Right hindlimb (tissue), 1 donor: ENCODE results near the gene TCP1.
A peak's percentile ranks its signal among the peaks of the same experiment; 100 is the strongest.
"Not testable (repeated sequence)": the region's sequence is repeated elsewhere in the genome, so short reads cannot be mapped to it uniquely, and the experiment has no call there.

Experiments used
- DNase-seq: peaks from one replicate; pipeline ENCODE4 v3.0.0-alpha.2; 2018

TCP1 gene

GRCh38 chr6:159789377-159790148, at the start of gene TCP1:
TSS of gene TCP1 (minus strand) at chr6:159789602. CDS start at chr6:159789468, 134 bp downstream.
- DNase-seq = peak; percentile 100

DNA sequence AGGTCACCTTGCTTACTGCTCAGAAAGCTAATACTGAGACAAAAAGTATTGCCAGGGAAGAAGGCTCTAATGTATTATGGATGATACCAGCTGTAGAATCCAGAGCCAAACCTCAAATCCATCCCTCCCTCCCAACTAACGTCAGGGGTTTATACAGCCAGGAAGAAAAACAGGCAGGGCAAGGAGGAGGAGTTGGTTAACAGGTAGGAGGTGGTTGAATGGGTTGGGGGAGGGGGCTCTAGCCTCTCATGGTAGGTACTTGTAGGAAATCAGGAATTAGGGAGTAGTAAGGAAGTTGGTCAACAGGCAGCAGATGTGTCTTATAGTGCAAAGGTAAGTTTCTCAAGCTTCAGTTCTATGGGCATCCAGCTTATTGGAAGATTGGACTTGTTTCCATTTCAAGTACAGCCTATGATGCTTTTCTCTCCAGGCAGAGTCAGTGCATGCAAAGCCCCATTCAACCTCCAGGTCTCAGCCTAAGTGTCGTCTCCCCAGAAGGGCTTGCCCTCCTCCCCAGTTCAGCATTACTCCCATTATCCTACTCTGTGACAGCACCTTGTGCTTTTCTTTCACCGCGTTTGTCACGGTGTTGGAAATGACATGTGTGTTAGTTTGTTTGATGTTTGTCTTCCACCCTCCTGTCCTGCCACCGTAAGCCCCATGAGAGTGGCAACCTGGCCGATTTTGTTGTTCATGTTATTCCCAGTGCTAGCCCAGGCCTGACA, 48.8 kb upstream of the TCP1 start:
- no peak for DNase-seq

GRCh38 chr6:159837511-159837910, 48.1 kb upstream of the TCP1 start:
- DNase-seq = no peak

DNA sequence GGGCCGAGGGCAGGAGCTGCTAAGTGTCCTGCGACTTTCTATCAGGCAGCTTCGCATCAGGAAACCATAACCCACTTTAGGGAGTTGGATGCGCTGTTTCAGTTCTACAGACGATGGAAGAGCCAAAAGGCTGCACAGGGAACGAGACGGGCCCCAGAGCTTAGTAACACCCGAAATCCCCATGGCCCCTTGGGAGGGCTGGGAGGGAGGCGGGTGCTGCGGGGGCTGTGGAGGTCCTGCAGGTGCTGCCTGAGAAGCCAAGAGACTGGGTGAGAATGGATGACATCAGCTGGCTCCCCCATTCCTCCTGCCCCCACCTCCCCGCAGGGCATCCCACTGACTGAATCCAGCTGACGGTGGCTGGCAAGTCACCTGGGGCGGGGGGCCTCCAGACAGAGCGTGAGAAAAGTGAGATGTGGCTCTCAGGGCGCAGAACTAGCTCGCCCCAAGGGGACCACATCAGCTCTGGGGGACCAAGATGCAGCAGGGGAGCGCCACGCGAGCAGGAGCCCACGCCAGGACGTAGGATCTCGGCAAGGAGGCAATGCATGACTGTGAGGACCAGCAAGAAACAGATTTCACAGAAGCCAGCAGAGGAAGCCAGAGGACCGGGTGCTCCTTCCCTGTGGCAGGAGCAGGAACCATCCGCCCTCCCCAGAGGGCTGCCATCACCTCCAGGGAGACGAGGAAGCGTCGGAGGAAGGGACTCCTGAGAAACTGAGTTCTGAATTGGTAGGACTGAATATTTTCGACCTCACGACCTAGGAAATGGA, 47.5 kb upstream of the TCP1 start:
- no peak for DNase-seq

GRCh38 chr6:159833997-159834603, 44.7 kb upstream of the TCP1 start:
- DNase-seq = no peak

GRCh38 chr6:159833556-159833955, 44.2 kb upstream of the TCP1 start:
- DNase-seq = no peak

DNA sequence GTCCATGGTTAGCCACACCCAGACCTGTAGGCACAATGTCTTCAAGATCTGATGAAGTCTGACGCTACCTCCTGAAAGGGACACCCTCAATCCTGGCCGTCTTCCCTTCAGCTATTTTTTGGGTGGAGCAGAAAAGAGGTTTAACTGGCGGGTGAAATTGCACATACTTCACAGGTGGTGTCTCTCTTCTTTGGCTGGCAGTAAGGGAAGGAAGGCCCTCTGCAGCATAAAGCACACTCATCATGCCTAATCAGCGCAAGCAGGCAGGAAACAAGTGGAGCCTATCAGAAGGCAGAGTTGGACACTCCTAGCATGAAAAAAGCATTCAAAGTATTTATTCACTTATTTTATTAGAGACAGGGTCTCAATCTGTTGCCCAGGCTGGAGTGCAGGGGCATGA, 43.5 kb upstream of the TCP1 start:
- no peak for DNase-seq

GRCh38 chr6:159831373-159831679, 41.9 kb upstream of the TCP1 start:
- no peak for DNase-seq

DNA sequence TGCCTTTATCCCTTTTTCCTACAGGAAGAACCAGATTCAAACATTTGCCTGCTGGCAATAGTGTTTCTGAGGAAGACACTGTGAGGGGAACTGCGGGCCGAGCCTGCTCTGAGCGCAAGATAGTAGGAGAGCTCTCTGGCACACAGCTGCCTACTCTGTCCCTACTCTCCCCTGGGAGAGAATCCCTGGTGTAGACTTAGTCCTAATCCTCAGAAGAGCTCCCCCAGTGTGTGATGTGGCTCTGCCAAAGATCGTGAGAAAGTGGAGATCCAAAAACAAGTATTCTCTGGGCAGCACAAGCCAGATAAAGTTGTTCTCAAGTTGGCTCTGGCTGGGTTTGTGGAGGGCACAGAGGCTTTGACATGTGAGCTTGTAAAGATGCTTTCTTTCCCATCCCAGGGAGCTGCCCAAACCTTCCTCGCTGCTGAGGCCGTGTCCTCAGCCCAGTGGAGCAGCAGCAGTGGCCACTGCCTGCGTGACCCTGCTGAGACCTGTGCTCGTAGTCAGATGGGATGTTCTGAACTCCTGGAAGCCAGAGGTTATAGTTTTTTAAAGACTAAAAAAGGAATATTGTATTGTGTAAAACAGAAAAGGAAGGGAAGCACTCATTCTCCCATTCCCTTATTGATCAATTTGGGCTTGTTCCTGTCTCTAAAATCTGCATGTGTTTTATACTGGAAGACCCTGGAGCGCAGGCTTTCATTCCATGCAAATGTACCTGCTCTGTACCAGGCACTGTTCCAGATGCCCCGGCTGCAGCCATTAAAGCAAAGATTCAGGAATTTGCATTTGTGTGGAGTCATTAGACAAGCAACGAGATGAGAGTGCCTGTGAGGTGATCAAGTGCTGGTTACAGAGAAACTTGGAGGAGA, 41.3 kb upstream of the TCP1 start:
- DNase-seq = no peak

- DNase-seq = no peak
Measured at GRCh38 chr6:159829526-159829925, 40.1 kb upstream of the TCP1 start.

GRCh38 chr6:159828074-159828473, 38.7 kb upstream of the TCP1 start:
- no peak for DNase-seq

- DNase-seq = peak; percentile 49
Measured at GRCh38 chr6:159826968-159827647, 37.7 kb upstream of the TCP1 start.

- DNase-seq = no peak
Measured at GRCh38 chr6:159826004-159826403, 36.6 kb upstream of the TCP1 start.

DNA sequence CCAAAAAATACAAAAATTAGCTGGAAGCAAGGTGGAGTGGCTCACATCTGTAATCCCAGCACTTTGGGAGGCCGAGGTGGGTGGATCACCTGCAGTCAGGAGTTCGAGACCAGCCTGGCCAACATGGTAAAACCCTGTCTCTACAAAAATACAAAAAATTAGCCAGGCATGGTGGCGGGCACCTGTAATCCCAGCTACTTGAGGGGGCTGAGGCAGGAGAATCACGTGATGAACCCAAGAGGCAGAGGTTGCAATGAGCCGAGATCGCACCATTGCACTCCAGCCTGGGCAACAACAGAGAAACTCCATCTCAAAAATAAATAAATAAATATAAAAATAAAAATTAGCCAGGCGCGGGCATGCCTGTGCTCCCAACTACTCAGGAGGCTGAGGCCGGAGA, 35.3 kb upstream of the TCP1 start:
- not testable (repeated sequence) for DNase-seq

- no peak for DNase-seq
Measured at GRCh38 chr6:159823953-159824352, 34.6 kb upstream of the TCP1 start.

DNA sequence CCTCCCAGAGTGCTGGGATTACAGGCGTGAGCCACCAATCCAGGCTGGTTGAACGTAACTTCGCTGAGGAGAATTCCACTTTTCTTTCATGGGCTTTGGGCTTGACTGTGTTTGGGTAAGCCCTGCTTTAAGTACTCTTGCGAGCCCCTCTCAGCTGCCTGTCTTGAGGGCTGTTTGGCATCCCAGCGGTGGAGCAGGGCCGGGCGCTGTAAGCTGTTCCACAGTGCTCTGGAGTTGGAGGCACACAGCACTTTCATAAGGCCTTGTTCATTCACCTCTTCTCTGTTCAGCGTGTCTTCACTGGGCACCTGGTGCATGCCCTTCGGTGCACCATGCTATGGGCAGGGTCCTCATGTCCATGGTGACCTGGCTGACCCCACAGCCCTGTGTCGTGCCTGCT, 32.3 kb upstream of the TCP1 start:
- no peak for DNase-seq

DNA sequence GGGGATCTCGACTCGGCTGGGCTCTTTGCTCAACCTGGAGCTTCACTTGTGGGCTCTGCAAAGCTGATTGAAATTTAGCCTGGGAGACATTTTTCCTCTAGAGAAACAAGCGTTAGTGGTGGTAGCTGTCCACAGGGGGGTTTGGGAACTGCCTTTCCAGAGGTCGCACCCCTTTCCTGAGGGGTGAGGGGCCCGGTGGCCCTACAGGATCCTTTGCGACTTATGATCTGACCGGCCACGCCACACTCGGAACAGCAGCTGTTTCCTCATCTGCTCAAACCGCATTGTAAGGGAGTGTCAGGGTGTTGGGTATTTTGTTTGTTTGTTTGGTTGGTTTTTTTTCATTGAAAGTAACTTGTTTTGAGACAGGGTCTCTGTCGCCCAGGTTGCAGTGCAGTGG, 31.7 kb upstream of the TCP1 start:
- no peak for DNase-seq

DNA sequence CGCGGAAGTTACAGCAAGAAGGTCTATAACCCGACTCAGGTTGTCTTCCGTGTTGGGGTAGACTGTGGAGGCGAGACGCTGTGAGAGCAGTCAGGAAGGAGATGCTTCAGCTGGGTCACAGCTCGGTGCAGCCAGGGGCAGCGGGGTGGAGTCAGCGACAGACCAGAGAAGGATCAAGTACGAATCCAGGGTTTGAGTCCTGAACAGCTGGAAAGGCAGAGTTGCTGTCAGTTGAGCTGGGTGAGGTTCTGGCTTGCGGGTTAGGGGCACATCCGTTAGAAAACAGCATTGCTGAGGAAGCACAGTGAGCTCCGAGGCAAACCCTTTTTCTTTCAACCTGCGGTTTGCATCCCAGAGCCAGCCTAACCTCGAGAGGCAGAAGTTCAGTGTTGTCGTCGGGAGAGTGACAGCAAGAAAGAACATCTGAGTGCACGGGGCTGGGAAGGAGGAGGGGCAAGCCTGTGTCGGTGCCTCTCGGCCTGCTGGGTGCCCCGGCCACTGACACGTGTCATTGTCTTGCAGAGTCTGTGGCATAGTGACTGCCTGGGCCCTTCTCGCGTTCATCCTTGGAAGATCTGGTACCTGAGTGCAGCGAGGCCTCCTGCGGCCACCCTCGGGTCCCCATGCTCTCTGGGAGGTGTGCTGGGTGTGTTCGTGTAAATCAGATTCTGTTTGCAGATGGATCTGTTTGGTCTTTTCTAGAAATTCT, 30.7 kb upstream of the TCP1 start:
- no peak for DNase-seq

DNA sequence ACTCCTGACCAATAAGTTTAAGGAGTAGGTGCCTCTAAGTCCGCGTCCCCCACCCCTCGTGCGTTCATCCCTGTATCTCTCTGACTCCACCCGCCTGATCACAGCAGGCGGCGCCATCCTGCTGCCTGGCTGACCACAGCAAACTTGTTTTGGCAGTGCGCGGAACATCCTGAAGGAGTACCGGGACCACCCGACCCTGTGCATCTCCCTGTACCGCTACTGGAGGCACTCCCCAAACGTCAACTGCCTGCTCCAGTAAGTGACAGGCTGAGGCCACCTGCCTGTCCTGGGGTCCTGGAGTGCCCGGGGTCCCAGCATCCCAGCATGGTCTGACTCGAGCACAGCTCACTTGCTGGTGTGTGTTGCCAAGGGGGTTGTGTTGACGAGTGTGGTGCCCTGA, 29.7 kb upstream of the TCP1 start:
- no peak for DNase-seq

- no peak for DNase-seq
Measured at GRCh38 chr6:159817951-159818739, 28.7 kb upstream of the TCP1 start.
